Kidney (tissue), 14 donors: ENCODE measurements around the gene SDHAF2. TPM values are rescaled to one million over a fixed set of nuclear protein-coding genes. Genes with fewer than 3 reads are reported as not detected.

Source experiments
- DNase-seq, 5 donors: peaks; one replicate each; pipeline ENCODE4 v3.0.0-alpha.2; 2013 to 2020
- FAIRE-seq: peaks from 2 replicates; lab custom pipeline; 2012; peaks lifted over from hg19 to GRCh38; lab: Jason Lieb, UNC
- H3K27ac ChIP-seq, 2 donors: one replicate each; pipeline ENCODE4 v1.7.0; 2013; ENCODE audit warnings: low read depth in 2 of 2, low read length in 2 of 2, inconsistent platforms in 1 of 2
- H3K27me3 ChIP-seq: one replicate; pipeline ENCODE4 v1.7.1; 2013; ENCODE audit warnings: low read length, inconsistent platforms; ENCODE audit not compliant: control insufficient read depth, insufficient read depth
- H3K36me3 ChIP-seq, 3 donors: one replicate each; pipeline versions ENCODE4 v1.7.0 to v1.7.1; 2013; ENCODE audit warnings: low read length in 3 of 3, control low read depth in 1 of 3, inconsistent platforms in 1 of 3; ENCODE audit not compliant: insufficient read depth in 3 of 3, control insufficient read depth in 2 of 3
- H3K4me1 ChIP-seq, 3 donors: one replicate each; pipeline versions ENCODE4 v1.7.0 to v1.7.1; 2013; ENCODE audit warnings: low read length in 3 of 3, inconsistent platforms in 1 of 3, low read depth in 1 of 3; ENCODE audit not compliant: control insufficient read depth in 2 of 3, insufficient read depth in 2 of 3
- H3K4me3 ChIP-seq, 3 donors: one replicate each; pipeline versions ENCODE4 v1.7.0 to v1.8.1; 2013; ENCODE audit warnings: low read length in 3 of 3, control low read depth in 1 of 3, inconsistent platforms in 1 of 3
- H3K9ac ChIP-seq, 3 donors: one replicate each; pipeline versions ENCODE4 v1.7.0 to v1.7.1; 2013; ENCODE audit warnings: low read length in 3 of 3, control low read depth in 1 of 3, inconsistent platforms in 1 of 3
- H3K9me3 ChIP-seq, 3 donors: one replicate each; pipeline versions ENCODE4 v1.7.0 to v1.7.1; 2013; ENCODE audit warnings: low read length in 3 of 3, control low read depth in 1 of 3, inconsistent platforms in 1 of 3; ENCODE audit not compliant: control insufficient read depth in 2 of 3, insufficient read depth in 1 of 3
- intact Hi-C: fragments of 100-400 bp; cut with DNase I; formaldehyde crosslinking; loops from one replicate; pipeline ENCODE4 v1.11.1; 2022
- polyA plus RNA-seq: library from polyadenylated mRNA; stranded (reverse); fragments of 350-450 nt; fragmentation: Illumina TruSeq; extraction: RNeasy Lipid Tissue Mini Kit (QIAGEN cat#74804); gene quantifications from one replicate; pipeline ENCODE4 v1.2.3, GENCODE V29; 2014; ENCODE audit warnings: low read depth, low replicate concordance; ENCODE audit not compliant: insufficient read depth
- total RNA-seq: library from RNA; stranded (reverse); fragmentation: NEBNext Ultra II Directional; extraction: Animal tissue kit (Norgen Biotek cat#: 25700); gene quantifications from one replicate; pipeline ENCODE4 v1.2.1, GENCODE V29; 2021
- TF ChIP-seq, protein P1 (sequence below): IDR thresholded peaks from 3 replicates; pipeline ENCODE4 v1.5.1; 2012; ENCODE audit warnings: mild to moderate bottlenecking, moderate library complexity, borderline replicate concordance; ENCODE audit not compliant: insufficient read depth; ENCODE audit errors: extremely low read depth
- donor health status: control.
- donor health status: control.
- donor health status: control.
- donor health status: control.
- donor health status: control.
- donor health status: DM: yes; HTN: yes; CAD: no.
- donor health status: Normal renal cell carcinoma (clear cell type).

SDHAF2 gene
- total and polyA plus RNA-seq, 2 donors from 2014 or later: 40.7 to 77.1 TPM

- H3K4me3 ChIP-seq: peak overlapping the region in 2 of 3 donors; percentile 10 to 52
- no peaks in the 10 kb centered on the region for H3K27me3 ChIP-seq
- intact Hi-C loops: no loop called here
- DNase-seq: peak in 4 of 5 donors; percentile 52 to 77 (median 70)
- TF ChIP-seq, protein P1, sequence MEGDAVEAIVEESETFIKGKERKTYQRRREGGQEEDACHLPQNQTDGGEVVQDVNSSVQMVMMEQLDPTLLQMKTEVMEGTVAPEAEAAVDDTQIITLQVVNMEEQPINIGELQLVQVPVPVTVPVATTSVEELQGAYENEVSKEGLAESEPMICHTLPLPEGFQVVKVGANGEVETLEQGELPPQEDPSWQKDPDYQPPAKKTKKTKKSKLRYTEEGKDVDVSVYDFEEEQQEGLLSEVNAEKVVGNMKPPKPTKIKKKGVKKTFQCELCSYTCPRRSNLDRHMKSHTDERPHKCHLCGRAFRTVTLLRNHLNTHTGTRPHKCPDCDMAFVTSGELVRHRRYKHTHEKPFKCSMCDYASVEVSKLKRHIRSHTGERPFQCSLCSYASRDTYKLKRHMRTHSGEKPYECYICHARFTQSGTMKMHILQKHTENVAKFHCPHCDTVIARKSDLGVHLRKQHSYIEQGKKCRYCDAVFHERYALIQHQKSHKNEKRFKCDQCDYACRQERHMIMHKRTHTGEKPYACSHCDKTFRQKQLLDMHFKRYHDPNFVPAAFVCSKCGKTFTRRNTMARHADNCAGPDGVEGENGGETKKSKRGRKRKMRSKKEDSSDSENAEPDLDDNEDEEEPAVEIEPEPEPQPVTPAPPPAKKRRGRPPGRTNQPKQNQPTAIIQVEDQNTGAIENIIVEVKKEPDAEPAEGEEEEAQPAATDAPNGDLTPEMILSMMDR: no peak
- no peak for FAIRE-seq
- H3K9ac ChIP-seq: peak overlapping the region in 1 of 3 donors; percentile 29
- peaks cover 0 to 24% (median 21%) of the 10 kb centered on the region in 3 donors for H3K4me1 ChIP-seq
- no peaks in the 10 kb centered on the region for H3K36me3 ChIP-seq
- H3K27ac ChIP-seq: peak overlapping the region; percentile 57 to 81
- H3K9me3 ChIP-seq: no peaks in the 10 kb centered on the region
These were observed 60.2 kb downstream of the SDHAF2 start for GRCh38 chr11:61489833-61490721.

- intact Hi-C loops: no loop called here
- Histone ChIP-seq H3K9ac (no peak overlapping the region), H3K36me3 (no peaks in the 10 kb centered on the region), H3K4me1 (peaks cover 0 to 31% (median 28%) of the 10 kb centered on the region in 3 donors), H3K4me3 (no peak overlapping the region), H3K27ac (no peak overlapping the region), H3K27me3 (no peaks in the 10 kb centered on the region), H3K9me3 (no peaks in the 10 kb centered on the region)
- TF ChIP-seq, protein P1: no peak
- no peak for DNase-seq
- no peak for FAIRE-seq
These were observed 61.9 kb downstream of the SDHAF2 start for GRCh38 chr11:61491736-61492395.

- Histone ChIP-seq H3K27me3 (no peaks in the 10 kb centered on the region), H3K4me1 (peaks cover 0 to 21% (median 19%) of the 10 kb centered on the region in 3 donors), H3K36me3 (no peaks in the 10 kb centered on the region), H3K4me3 (no peak overlapping the region), H3K27ac (no peak overlapping the region), H3K9ac (no peak overlapping the region), H3K9me3 (no peaks in the 10 kb centered on the region)
- TF ChIP-seq, protein P1: no peak
- DNase-seq: peak in 3 of 5 donors; percentile 9 to 53 (median 53)
- intact Hi-C loops: no loop called here
- no peak for FAIRE-seq
These were observed 64.5 kb downstream of the SDHAF2 start for GRCh38 chr11:61494381-61494961.
